GM18907 (cell line): Measurements from ENCODE around the gene KRTAP3-2.
"Not testable (repeated sequence)": the region's sequence is repeated elsewhere in the genome, so short reads cannot be mapped to it uniquely, and the experiment has no call there.

ENCODE experiments used
- ATAC-seq: cut with Tn5 transposase; IDR thresholded peaks from one replicate; pipeline ENCODE4 v1.9.1; 2021; ENCODE audit warnings: mild to moderate bottlenecking, moderate library complexity; ENCODE audit not compliant: unreplicated experiment

KRTAP3-2 gene

GRCh38 chr17:40999563-40999962, at the start of gene KRTAP3-2:
KRTAP3-2 (minus strand) TSS chr17:40999906; CDS start chr17:40999853, 53 bp downstream.
- ATAC-seq, result not testable (repeated sequence)

GRCh38 chr17:41049110-41049509, 49.4 kb upstream of the KRTAP3-2 start:
- ATAC-seq, result no peak

GRCh38 chr17:41048441-41048840, 48.7 kb upstream of the KRTAP3-2 start:
- ATAC-seq, result no peak

- not testable (repeated sequence) for ATAC-seq
Measured at GRCh38 chr17:41046735-41047465, 47.2 kb upstream of the KRTAP3-2 start, which contains the start of gene KRTAP2-1. KRTAP2-1 (minus strand) TSS chr17:41047316; CDS start chr17:41047267, 49 bp downstream.

- no peak for ATAC-seq
Measured at GRCh38 chr17:41042953-41043352, 43.2 kb upstream of the KRTAP3-2 start.

- not testable (repeated sequence) for ATAC-seq
Measured at GRCh38 chr17:41040783-41041571, 41.3 kb upstream of the KRTAP3-2 start, which contains the start of gene KRTAP1-1. KRTAP1-1 (minus strand) TSS chr17:41041450; CDS start chr17:41041397, 53 bp downstream.

- ATAC-seq, result no peak
Measured at GRCh38 chr17:41037853-41038350, 38.2 kb upstream of the KRTAP3-2 start.

GRCh38 chr17:41034346-41034935, 34.7 kb upstream of the KRTAP3-2 start, which contains the start of gene KRTAP1-3:
KRTAP1-3 (minus strand) TSS chr17:41034874; CDS start chr17:41034821, 53 bp downstream.
- ATAC-seq, result not testable (repeated sequence)

GRCh38 chr17:41029633-41030245, 30.0 kb upstream of the KRTAP3-2 start, which contains the start of gene KRTAP1-4:
KRTAP1-4 (minus strand) TSS chr17:41030195; CDS start chr17:41030078, 117 bp downstream.
- no peak for ATAC-seq

GRCh38 chr17:41026715-41027471, 27.2 kb upstream of the KRTAP3-2 start, which contains the start of gene KRTAP1-5:
KRTAP1-5 (minus strand) TSS chr17:41027208; CDS start chr17:41027155, 53 bp downstream.
- ATAC-seq, result no peak

- ATAC-seq, result no peak
Measured at GRCh38 chr17:41024697-41025096, 25.0 kb upstream of the KRTAP3-2 start.

GRCh38 chr17:41020336-41020735, 20.6 kb upstream of the KRTAP3-2 start:
- no peak for ATAC-seq

GRCh38 chr17:41019415-41019814, 19.7 kb upstream of the KRTAP3-2 start:
- no peak for ATAC-seq

- ATAC-seq, result no peak
Measured at GRCh38 chr17:41018541-41018940, 18.8 kb upstream of the KRTAP3-2 start.

- no peak for ATAC-seq
Measured at GRCh38 chr17:41016578-41017215, 17.0 kb upstream of the KRTAP3-2 start.

- ATAC-seq, result no peak
Measured at GRCh38 chr17:41015454-41015853, 15.7 kb upstream of the KRTAP3-2 start.

- ATAC-seq, result no peak
Measured at GRCh38 chr17:41013606-41014005, 13.9 kb upstream of the KRTAP3-2 start.

GRCh38 chr17:41013181-41013580, 13.5 kb upstream of the KRTAP3-2 start:
- no peak for ATAC-seq
